ENCODE results near the gene FGF4.
A peak's percentile ranks its signal among the peaks of the same experiment; 100 is the strongest.

Gene FGF4

DNA sequence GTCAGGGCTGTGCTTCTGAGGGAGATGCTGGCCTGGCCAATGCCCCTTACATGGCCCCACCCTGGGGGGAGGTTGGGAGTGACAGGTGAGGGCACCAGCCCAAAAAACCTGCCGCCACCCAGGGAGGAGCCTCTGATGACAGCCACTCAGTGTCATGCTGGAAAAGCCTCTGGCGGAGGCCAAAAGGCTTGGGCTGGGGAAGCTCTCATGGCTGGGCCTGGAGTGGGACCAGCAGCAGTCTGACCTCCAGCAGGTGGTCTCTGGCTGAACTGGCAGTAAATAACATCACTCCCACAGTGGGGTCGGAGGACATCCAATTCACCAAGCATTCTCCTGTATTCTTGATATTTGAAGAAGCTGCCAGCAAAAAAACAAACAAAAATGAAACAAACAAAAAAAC lies 24.0 kb upstream of the FGF4 start:
- H3K4me3 Mint-ChIP-seq = no peak overlapping the region
- H3K27ac Mint-ChIP-seq = no peak overlapping the region
- no peaks in the 10 kb centered on the region for H3K9me3 Mint-ChIP-seq
- H3K36me3 Mint-ChIP-seq (ENCODE audit: low read depth) = no peaks in the 10 kb centered on the region
- H3K27me3 Mint-ChIP-seq (ENCODE audit: low read depth, poor library complexity) = peaks cover 16% of the 10 kb centered on the region
- H3K4me1 Mint-ChIP-seq = peaks cover 5% of the 10 kb centered on the region
- no peak for DNase-seq
- TF ChIP-seq, protein P1, sequence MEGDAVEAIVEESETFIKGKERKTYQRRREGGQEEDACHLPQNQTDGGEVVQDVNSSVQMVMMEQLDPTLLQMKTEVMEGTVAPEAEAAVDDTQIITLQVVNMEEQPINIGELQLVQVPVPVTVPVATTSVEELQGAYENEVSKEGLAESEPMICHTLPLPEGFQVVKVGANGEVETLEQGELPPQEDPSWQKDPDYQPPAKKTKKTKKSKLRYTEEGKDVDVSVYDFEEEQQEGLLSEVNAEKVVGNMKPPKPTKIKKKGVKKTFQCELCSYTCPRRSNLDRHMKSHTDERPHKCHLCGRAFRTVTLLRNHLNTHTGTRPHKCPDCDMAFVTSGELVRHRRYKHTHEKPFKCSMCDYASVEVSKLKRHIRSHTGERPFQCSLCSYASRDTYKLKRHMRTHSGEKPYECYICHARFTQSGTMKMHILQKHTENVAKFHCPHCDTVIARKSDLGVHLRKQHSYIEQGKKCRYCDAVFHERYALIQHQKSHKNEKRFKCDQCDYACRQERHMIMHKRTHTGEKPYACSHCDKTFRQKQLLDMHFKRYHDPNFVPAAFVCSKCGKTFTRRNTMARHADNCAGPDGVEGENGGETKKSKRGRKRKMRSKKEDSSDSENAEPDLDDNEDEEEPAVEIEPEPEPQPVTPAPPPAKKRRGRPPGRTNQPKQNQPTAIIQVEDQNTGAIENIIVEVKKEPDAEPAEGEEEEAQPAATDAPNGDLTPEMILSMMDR (IDR thresholded peaks at IDR 0.05) = no peak

DNA sequence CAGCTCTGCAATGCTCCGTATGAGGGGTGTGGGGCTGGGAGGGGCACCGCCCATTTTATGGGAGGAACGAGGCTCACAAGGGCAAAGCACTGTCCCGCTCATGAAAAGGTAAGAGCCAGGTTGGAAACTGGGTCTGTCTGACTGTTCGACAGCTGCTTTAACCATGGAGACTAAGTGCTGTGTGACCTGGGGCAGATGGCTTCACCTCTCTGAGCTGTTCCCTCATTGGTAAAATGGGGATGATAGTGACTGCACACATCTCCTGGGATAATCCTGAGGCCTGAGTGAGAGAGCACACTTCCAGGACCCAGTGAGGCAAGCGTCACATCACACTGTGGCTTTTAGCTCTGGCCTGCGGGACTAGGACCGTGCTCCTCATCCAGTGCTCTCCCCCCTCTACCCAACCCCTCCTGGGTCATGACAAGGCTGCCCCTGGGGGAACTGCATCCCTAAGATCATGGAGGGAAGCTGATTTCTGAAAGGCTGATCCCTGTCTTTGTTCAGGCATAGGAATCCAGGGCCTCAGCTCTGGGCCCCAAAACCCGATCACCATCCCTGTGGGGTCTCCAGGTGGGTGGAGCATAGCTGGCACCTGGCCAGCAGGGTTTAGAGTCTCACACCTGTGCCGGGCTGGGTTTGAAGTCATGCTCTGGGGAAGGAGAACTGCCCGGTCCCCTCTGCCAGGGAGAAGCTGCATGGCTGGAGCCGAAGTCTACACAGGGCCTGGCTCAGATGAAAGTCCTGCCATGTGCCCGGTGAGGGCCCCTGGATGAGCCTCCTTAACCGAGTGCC lies 22.8 kb upstream of the FGF4 start:
- Mint-ChIP-seq H3K36me3 (ENCODE audit: low read depth) (no peaks in the 10 kb centered on the region), H3K27ac (no peak overlapping the region), H3K4me1 (peaks cover 11% of the 10 kb centered on the region), H3K4me3 (no peak overlapping the region), H3K9me3 (peaks cover 3% of the 10 kb centered on the region), H3K27me3 (ENCODE audit: low read depth, poor library complexity) (peaks cover 19% of the 10 kb centered on the region)
- DNase-seq = no peak
- TF ChIP-seq, protein P1 (IDR thresholded peaks at IDR 0.05) = no peak

DNA sequence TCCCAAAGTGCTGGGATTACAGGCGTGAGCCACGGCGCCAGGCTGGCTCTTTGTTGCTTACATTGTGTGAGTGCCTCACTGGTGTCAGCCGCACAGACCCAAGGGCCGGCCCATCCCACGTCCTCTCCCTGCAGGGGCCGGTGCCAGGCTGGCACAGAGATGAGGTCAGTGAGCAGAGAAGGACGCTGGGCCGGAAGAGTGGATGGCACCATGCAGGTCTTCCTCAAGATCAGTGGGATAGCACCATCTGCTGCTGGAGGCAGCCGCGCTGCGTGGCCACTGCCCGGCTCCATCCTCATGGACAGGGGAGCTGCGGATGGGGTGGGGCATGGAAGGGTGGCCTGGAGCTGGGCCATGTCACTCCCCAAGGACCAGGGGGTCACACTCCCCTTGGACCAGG lies 22.0 kb upstream of the FGF4 start:
- TF ChIP-seq, protein P1 (IDR thresholded peaks at IDR 0.05) = no peak
- DNase-seq = no peak
- Mint-ChIP-seq H3K4me1 (peaks cover 17% of the 10 kb centered on the region), H3K4me3 (no peak overlapping the region), H3K27me3 (ENCODE audit: low read depth, poor library complexity) (peaks cover 18% of the 10 kb centered on the region), H3K27ac (no peak overlapping the region), H3K36me3 (ENCODE audit: low read depth) (no peaks in the 10 kb centered on the region), H3K9me3 (peaks cover 3% of the 10 kb centered on the region)

DNA sequence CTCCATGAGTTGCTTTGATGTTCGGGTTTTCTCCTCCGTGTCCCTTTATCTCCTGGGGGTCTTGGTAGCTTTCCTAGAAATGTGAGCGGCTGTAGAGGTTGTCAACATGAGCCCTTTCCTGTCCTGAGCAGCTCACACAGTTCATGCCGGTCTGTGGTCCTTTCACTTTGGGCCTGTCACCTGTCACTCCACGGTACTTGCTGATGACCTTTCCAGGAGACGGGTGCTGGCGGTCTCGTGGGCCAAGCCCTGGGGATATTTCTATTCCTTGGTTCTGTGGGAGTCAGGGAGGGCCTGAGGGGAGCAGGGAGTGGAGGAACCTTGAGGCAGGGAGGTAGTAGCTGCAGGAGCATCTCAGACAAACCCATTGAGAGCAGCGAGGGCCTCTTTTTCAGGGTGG lies 20.9 kb upstream of the FGF4 start:
- no peak for DNase-seq
- H3K4me3 Mint-ChIP-seq = no peak overlapping the region
- H3K27ac Mint-ChIP-seq = no peak overlapping the region

DNA sequence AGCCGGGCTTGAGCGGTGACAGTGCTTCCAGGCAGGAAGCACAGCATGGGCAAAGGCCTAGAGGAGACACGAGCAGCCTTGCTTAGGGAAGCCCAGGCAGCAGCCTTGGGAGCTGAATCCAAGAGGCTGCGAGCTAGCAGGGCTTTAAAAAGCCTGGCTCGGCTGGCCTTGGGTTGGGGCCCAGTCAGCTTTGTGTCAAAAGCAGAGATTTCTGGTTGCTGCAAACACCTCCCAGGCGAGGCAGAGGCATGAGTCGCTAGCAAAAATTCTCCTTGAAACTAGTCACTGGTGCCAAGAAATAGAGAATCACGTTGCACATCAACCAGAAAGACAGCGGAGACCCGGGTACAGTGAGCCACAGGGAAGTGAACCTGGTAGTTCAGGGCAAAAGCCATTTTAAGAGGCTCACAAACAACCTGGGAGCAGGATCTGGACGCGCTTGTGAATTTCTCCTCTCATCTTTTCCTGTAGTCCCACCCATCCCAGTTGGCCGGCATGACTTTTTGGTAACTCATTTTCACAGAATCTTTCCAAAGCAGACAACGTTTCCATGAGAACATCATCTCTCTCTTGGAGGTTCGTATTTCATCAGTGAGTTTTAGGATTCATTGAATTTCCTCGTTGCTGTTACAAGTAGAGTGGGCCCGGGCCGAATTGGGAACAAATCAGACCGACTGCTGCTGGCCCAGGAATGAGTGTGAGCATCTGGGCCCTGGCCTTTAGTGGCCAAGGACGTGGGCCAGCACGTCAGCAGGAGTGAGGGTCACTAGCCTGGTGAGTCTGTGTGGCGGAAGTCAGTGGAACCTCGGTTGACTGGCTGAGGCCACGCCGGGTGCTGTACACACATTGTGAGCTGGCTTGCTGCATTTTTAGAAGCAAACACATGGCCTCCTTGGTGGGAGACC lies 16.4 kb upstream of the FGF4 start:
- Mint-ChIP-seq H3K27ac (peak overlapping the region; percentile 45), H3K4me1 (peaks cover 43% of the 10 kb centered on the region), H3K36me3 (ENCODE audit: low read depth) (no peaks in the 10 kb centered on the region), H3K4me3 (no peak overlapping the region), H3K27me3 (ENCODE audit: low read depth, poor library complexity) (peaks cover 30% of the 10 kb centered on the region), H3K9me3 (peaks cover 3% of the 10 kb centered on the region)
- TF ChIP-seq, protein P1 (IDR thresholded peaks at IDR 0.05) = no peak
- DNase-seq = no peak

More for the DNA sequence above, 20.9 kb upstream of the FGF4 start:
- TF ChIP-seq, protein P1 (IDR thresholded peaks at IDR 0.05) = no peak
- Mint-ChIP-seq H3K27me3 (ENCODE audit: low read depth, poor library complexity) (peaks cover 21% of the 10 kb centered on the region), H3K4me1 (peaks cover 28% of the 10 kb centered on the region), H3K9me3 (peaks cover 3% of the 10 kb centered on the region), H3K36me3 (ENCODE audit: low read depth) (no peaks in the 10 kb centered on the region)

Data from nephron progenitor cell (in vitro differentiated cells).